ENCODE results near the gene ANKS1B.

- TF ChIP-seq, protein P1, sequence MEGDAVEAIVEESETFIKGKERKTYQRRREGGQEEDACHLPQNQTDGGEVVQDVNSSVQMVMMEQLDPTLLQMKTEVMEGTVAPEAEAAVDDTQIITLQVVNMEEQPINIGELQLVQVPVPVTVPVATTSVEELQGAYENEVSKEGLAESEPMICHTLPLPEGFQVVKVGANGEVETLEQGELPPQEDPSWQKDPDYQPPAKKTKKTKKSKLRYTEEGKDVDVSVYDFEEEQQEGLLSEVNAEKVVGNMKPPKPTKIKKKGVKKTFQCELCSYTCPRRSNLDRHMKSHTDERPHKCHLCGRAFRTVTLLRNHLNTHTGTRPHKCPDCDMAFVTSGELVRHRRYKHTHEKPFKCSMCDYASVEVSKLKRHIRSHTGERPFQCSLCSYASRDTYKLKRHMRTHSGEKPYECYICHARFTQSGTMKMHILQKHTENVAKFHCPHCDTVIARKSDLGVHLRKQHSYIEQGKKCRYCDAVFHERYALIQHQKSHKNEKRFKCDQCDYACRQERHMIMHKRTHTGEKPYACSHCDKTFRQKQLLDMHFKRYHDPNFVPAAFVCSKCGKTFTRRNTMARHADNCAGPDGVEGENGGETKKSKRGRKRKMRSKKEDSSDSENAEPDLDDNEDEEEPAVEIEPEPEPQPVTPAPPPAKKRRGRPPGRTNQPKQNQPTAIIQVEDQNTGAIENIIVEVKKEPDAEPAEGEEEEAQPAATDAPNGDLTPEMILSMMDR (IDR thresholded peaks at IDR 0.05 in 2 of 3, conservative IDR thresholded peaks at IDR 0.05 in 1 of 3; ENCODE audit: borderline replicate concordance in 1 of 3, insufficient read depth in 1 of 3, low read depth in 2 of 3, low read length in 2 of 3) = peak in 2 of 3 experiments; percentile 20 to 29; a peak in 2 of 6 replicates
- TF ChIP-seq ZFX (IDR thresholded peaks at IDR 0.05) (no peak), EZH2 (IDR thresholded peaks at IDR 0.05) (no peak), POLR2AphosphoS5 (IDR thresholded peaks at IDR 0.05; ENCODE audit: low read depth, low read length) (no peak)
Measured at GRCh38 chr12:99137124-99137855, 847.4 kb downstream of the ANKS1B start.

Measured in HCT116 (cell line).